Right ventricle myocardium inferior (tissue), 1 donor: ENCODE data around the gene IL12RB2. TPM values are rescaled to one million over a fixed set of nuclear protein-coding genes. Genes with fewer than 3 reads are reported as not detected.
"Not testable (repeated sequence)": the region's sequence is repeated elsewhere in the genome, so short reads cannot be mapped to it uniquely, and the experiment has no call there.

Source experiments
- ATAC-seq: fragments of 200-7000 bp; cut with Tn5 transposase; one replicate; pipeline ENCODE4 v1.9.1; 2020; ENCODE audit warnings: mild to moderate bottlenecking, moderate library complexity
- DNase-seq: peaks from one replicate; pipeline ENCODE4 v3.0.0; 2021; ENCODE audit errors: missing footprints
- intact Hi-C: fragments of 100-400 bp; cut with DNase I; formaldehyde crosslinking; loops from one replicate; pipeline ENCODE4 v1.11.0; 2022
- total RNA-seq: library from RNA; stranded (reverse); fragmentation: NEBNext Ultra II Directional; extraction: Animal tissue kit (Norgen Biotek cat#: 25700); gene quantifications from one replicate; pipeline ENCODE4 v1.2.1, GENCODE V29; 2021
- donor health status: DM: no; HTN: yes; CAD: no; lungs with severe emphysema.

Gene IL12RB2
- total RNA-seq, 1 donor from 2014 or later, result 0.41 TPM

DNA sequence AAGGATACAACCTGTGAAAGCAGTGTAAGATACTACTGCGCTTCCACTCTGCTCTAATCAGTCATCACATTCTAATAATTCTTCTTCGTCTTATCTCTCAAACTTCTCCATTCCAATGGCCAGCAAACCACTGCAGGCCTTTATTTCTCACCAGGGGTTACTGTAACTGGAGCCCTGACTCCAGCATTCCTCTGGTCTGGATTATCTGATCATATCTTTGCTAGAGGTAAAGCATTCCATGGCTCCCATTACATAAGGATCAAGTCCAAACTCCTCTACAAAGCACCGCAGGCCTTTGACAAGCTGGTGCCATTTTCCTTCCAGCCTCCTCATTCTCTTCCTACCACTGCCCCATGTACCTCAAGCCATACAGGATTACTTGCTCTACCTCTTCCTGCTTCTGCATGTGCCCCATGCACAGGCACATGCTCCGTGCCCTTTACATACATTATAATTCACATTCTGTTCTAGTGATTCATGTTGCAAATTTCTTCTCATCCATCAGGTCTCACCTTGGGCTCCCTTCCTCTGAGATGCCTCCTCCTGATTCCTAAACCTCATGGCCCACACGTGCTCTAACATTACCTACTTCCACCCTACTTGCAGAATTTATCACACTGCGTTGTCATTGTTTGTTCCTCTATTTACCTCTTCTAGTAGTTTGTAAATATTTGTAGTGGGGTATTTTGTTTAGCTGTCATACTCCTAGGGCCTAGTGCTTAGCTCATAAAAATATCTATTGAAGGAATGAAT, 131.8 kb downstream of the IL12RB2 start:
- ATAC-seq, result no peak
- DNase-seq, result no peak
- intact Hi-C loops, result loop anchor here (10.0 kb wide), 2 partner anchors 315 to 515 kb away; partner anchors contain the start of genes DNAI4 and MIER1

DNA sequence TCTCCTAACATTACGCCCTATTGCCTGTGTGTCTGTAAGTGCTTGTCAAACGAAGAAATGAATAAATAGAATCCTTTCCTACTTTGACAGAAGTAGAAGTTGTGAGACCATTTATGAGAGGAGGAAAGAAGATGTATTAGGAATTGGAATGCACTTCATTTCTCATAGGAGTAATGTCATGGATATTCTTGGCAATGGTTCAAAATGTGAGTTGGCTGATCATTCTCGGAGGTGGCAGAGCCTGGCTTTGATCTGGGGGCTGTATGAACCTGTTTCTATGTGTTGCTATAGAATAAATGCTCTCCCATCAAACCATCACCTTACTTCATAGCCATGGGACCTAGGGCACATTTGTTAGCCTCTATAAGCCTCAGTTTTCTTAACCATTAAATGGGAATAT, 132.7 kb downstream of the IL12RB2 start:
- no peak for ATAC-seq
- no peak for DNase-seq
- intact Hi-C loops, result no loop called here

DNA sequence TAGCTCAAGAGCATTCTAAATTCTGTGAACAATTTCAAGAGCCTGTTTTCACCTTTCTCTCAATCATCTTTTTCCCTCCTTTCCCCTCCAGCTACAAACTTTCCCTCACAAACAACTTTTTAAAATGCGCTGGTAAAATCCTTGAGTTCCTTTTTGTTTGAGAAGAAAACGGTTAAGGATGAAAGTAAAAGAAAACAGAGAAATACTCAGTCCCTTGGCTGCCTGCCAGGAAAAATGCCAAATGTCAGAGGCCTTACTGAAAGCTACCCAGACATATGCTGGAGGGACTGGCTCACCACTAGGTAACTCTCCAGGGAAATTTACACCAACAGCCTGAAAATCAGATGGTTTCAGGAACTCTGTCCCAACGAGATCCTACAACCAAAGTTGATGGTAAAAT, 133.5 kb downstream of the IL12RB2 start:
- no peak for DNase-seq
- no peak for ATAC-seq
- intact Hi-C loops, result no loop called here

DNA sequence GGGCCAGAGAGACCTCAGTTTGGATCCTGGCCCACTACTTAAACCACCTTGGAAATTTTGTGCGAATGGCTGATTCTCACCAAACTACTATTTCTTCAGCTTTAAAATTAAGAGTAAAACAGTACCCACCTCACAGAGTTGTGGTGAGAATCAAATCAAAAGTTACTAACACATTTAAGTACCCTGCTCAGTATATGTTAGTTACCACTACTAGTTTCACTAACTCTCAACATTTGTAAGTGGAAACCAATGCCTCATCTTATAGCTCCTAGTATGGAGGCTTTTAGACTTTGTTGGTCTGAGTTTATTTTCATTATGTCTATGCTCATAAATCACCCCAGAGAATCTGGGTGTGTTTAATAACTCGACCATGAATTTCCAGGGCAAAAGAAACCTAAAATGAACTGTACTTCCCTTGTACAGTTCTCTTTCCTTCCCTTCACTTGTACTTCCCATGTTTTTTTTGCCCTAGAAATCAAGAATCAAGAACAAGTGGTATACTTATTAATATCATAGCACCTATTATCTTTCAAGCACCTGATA, 134.1 kb downstream of the IL12RB2 start:
- ATAC-seq (no peak), DNase-seq (no peak)
- intact Hi-C loops, result no loop called here

DNA sequence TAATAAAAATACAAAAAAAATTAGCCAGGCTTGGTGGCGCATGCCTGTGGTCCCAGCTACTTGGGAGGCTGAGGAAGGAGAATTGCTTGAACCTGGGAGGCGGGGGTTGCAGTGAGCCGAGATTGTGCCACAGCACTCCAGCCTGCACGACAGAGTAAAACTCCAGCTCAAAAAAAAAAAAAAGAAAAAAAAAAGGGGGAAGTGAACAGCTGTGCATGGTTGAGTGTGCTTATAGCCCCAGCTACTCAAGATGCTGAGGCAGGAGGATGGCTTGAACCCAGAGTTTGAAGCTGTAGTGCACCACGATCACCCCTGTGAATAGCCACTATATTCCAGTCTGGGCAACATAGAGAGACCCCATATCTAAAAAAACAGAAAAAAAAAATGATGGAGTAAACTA, 138.3 kb downstream of the IL12RB2 start:
- ATAC-seq, DNase-seq, intact Hi-C loops: not testable (repeated sequence)

Other genes starting within 250 kb of the IL12RB2 start
- not detected for gene C1orf141, start 172.9 kb upstream of the IL12RB2 start, total RNA-seq
- gene IL23R, start 141.4 kb upstream of the IL12RB2 start, total RNA-seq, result not detected
- gene SERBP1, start 122.5 kb downstream of the IL12RB2 start, total RNA-seq, result 123 TPM